SIG-M5 treated with dmso at 0.1 percent for 504 hours (cell line): ENCODE data around the gene RNF44.
"Not testable (repeated sequence)": the region's sequence is repeated elsewhere in the genome, so short reads cannot be mapped to it uniquely, and the experiment has no call there.

ENCODE experiments used
- DNase-seq: peaks from one replicate; lab custom pipeline; 2025; ENCODE audit not compliant: unreplicated experiment; lab: John Stamatoyannopoulos, UW

RNF44 gene

DNA sequence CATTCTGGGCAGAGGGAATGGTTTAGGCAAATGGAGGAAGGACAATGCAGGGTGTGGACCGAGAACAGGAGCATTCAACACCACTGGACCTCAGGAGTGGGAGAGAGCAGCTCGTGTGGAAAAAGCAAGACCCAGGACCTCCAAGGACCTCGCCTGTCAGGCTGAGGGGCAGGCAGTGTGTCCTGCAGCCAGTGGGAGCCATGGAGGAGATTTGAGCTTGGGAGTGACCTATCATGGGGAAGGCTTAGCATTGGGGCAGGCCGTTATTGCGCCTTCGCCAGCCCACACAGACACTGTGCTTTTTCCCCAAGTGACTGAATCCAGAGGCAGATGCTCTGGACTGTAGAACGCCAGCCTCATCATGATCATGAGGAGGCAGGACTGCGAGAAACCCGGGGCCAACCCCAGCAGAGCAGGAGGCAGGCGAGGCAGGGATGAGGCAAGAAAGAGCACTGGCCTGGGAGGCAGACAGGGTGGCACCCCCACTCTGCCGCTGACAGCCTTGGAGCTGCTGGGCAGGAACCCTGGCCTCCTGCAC lies 15.2 kb upstream of the RNF44 start:
- no peak for DNase-seq

DNA sequence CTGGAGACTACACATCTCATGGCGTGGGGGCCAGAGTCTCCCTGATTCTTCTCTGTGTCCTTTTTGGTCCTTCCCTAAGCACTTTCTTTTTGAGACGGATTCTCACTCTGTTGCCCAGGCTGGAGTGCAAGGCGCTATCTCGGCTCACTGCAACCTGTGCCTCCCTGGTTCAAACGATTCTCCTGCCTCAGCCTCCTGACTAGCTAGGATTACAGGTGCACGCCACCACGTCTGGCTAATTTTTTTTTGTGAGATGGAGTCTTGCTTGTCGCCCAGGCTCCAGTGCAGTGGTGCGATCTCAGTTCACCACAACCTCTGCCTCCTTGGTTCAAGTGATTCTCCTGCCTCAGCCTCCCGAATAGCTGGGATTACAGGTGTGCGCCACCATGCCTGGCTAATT lies 13.7 kb upstream of the RNF44 start:
- not testable (repeated sequence) for DNase-seq

DNA sequence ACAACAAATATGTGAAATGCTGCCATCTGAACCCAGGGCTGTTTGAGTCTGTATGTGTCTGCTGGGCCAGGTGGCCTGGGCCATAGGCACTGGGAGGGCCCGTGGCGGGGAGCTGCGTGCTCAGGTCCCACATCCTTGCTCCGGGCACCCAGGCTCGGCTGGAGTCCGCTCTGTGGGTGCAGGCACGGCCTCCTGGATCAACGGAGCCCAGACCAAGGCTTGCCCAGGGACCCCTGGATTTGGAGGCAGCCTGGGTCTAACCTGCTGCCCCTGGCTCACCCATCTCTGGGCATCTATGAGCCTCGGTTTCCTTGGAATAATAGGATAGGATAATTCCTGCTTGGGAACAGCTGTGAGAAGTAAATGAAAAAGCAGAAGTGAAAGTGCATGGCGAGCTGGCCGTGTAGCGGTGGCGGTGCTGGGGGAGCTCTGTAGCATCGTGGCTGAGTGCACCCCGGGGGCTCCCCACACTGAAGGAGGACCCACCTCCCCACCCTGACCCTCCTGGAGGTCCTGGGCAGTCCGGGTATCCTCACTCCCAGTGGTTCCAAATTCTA lies 13.2 kb upstream of the RNF44 start:
- peak; percentile 62 for DNase-seq

DNA sequence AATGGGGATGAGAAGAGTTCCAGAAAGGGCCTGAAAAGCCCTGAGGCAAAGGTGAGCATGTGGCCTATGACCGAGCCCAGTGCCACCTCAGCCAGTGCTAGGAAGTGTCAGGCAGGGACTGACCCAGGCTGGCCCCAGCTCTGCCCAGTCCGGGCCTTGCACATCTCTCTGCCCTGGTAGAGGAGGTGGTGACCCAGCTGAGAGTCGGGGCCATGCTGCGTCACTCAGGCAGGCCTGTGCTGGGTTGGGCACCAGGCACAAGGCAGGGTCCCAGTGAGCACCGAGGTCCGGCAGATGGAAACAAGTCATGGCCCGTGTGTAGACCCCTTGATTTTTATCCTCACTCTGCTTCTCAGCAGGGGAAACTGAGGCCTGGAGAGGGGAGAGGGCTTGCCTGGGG lies 12.7 kb upstream of the RNF44 start:
- DNase-seq = no peak

DNA sequence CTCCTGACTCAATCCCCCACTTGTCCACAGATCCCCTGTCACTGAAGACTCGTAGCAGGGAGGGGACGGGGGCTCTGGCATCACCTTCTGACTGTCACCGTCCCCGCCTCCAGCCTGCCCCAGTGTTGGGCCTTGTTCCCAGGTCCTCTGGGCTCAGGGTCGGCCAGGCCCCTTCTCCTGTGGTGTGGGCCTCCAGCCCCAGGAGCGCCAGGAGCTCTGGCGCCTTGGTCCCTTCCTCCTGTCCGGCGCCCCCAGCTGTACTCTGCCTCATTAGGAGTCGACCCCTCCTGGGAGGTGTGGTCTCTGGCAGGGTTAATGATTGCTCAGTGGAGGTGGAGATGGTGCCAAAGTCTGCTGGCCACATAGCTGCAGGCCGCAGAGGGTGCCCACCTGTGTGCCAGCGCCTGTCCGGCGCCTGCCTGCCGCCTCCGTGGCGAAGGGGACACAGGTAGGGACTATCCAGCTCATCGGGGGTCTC lies 11.8 kb upstream of the RNF44 start, which contains the start of gene CDHR2:
CDHR2 (plus strand) TSS at position 376 of the 478 bp plus-strand sequence. CDS start 16,011 bp downstream, outside the sequence.
- peak; percentile 44 for DNase-seq

DNA sequence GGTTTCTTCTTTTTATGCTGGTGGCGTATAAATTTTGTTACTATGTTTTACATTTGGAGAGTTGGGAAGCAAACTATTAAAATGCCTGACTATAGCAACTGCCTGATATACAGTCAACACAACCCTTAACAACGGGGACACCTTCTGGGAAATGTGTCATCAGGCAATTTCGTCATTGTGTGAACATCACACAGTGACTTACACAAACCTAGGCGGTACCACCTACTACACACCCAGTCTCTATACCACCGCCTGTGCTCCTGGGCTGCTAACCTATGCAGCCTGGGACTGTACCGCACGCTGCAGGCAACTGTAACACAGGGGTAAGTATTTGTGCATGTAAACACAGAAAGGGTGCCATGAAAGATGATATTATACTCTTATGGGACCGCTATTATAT lies 10.6 kb upstream of the RNF44 start:
- DNase-seq = peak; percentile 48

DNA sequence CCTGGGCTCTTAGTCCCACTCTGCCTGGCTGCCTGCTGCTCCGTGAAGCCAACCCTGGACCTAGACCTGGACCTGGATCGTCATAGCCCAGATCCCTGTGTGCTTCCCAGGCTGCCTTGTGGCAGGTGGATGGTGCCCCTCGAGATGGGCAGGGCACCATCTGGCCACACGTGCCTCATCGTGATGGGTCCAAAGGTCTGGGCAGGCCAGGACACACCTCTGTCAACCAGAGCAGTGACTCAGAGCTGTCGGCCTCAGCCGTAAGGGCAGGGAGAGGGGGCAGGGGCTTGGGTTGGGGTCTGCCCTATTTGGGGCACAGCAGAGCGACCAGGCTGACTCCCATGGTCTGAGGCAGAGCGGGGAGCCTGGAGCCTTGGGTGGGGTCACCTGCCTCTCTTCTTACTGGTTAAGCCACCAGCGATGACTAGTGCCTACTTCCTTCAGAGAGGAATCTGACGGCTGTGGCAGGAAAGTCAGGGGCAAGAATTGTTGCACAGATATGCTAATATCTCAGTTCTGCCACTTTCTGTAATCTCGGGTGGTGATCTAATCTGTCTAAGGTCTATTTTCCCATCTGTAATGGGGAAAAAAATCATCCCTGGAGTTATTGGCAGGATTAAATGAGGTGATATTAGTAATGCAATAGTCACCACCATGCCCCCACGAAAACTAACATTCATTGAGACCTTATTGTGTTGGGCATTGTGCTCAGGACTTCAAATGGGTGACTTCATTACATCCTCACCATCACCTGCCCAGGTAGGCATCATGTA lies 8.7 kb upstream of the RNF44 start:
- DNase-seq = no peak

DNA sequence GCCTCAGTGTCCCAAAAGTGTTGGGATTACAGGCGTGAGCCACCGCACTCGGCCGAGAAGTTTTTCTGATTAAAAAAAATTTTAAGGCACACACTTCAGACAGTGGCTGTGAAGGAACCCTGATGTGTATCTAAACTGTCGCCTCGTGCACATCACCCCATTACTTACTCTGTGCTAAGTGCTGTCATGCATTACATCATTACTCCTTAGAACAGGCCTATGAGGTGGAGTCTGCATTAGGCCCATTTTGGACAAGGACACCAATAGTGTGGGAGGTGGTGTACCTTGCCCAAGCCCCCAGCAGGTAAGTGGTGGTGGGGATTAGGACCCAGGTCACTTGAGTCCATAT lies 8.2 kb upstream of the RNF44 start:
- DNase-seq = no peak

DNA sequence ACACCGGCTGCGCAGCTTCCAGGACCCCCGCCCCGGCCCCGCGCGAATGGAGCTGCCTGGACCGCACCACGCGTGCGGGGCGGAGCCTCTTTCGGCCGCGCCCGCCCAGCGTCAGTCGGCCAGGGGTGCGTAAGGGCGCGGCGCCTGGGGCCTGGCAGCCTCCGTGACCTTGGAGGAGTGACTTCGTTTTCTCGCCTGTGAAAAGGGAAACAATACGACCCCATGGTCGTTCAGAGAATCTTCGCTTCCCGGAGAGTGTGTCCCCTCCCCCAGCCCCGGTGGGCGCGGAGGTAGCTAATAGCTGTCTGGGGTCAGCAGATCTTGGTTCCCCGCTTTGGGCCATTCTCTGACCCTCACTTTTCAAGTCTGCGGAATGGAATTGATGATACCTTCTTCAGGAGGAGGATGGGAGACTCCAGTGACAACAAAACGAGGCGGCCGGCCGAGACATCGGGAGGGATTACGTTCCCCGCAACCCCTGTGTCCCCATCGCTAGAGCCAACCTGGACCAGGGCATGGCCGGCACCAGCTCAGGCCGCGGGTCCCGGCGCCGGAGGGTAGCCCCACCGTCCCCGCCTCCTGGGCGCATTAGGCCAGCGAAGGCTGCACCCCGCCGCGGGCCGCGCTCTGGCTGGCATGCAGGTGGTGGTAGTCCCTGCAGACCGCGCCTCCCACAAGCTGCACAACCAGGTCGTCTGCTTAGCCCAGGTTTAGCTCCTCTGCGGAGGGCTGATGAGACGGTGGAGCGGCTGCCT lies 6.4 kb upstream of the RNF44 start:
- peak; percentile 79 for DNase-seq

DNA sequence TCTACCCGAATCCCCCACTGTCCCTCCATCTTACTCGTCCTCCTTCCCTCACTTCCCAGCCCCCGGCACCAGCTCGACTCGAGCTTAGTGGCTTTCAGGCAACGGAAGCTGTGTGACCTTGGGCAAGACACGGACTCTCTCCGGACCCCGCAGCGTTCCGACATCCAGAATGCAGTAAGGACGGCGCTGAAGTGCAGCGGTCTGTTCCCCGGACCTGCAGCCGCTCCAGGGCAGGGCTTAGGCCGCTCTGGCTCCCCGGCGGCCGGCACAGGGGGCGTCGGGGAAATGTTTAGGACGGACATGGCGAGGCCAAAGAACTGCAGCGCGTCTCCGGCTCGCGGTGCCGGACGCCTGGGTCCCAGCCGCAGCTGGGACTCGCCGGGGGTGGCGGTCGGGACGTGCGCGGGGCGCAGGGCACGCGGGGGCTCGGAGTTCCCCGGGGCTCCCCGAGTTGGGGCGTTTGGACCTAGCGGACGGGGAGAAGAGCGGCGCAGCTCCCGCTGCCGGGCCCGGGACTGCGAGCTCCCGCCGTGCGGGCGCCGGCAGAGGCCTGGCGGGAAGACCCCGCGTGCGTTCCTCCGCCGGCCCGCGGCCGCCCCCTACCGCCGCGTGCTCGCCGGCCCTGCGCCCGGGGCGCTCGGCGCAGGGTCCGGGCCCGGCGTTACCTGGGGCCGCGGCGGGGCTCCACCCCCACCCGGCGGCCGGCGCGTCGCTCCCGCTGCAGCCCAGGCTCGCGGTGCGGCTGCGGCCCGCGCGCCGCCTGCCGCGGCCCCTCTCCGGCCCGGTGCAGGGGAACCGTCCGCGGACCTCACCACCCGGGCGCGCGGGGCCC lies 5.6 kb upstream of the RNF44 start:
- no peak for DNase-seq

DNA sequence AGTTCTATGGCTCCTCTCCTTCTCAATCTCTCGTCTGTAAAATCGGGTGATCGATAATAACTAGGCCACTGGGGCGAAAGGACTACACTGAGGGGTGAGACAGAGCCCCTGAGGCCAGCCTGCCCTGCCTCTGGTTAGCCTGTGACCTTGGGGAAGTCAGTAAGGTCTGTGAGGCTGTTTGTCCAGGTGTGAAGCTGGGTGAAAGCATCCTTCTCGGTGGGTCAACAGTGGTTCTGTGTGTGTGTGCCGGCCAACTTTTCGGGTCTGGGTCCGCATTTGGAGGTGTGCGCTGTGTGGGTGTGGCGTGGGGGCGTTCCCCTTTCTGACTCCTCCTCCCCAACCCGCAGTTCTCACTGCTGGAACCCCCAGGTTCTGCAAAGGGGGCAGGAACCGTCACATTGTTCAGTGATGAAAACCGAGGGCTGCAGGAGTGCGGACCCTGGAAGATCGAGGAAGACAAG lies 5.0 kb upstream of the RNF44 start:
- peak; percentile 45 for DNase-seq

DNA sequence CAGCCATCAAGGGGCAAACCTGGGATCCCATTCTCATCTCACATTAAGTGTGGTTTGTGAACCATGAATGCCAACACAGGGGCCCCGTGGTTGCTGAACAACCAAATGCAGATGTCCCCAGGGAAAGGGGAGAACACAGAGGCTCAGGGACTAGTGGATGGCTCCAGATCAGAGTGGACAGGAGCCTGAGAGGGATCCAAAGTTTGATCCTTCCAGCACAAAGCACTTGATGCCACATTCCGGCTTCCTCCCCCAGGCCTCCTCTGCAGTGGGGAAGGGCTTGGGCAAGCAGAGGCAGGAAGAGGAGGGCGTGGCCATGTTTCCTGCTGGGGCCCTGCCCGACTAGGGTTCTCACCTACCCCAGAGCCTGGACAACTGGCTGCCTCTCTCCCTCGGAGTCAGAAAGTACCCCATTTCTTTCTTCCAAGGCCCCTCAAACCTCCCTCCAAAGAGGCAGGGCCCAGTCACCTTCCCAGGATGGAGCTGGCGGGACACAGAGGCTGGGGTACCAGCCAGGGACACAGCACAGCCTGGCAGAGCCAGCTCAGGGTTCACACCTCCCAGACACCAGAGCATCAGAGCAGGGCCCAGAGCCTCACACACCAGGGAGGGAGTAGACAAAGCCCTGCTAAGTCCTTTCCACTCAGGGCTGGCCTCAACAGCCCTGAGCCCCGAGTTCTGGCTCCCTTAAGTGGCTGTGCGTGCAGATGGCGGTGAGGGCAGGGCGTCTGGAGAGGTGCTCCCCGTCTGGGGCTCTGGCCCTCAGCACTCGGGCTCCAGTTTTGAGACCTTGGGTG lies 4.3 kb upstream of the RNF44 start:
- peak; percentile 84 for DNase-seq

DNA sequence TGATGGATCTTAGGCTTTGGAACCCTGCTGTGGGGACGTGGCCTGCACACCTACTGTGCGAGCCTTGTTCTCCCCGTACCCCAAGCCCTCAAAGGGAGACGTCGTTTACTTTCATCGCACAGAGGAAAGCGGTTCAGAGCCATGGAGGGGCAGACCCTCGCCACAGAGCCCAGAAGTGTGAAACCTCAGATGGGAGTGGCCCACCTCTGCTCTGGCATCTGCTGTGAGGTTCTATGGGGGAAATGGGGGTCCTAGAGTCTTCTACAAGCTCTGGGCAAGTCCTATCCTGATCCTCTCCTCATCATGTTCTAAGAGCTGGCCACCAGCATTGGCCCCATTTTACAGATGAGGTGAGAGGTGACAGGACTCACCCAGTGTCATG lies 3.7 kb upstream of the RNF44 start:
- no peak for DNase-seq

DNA sequence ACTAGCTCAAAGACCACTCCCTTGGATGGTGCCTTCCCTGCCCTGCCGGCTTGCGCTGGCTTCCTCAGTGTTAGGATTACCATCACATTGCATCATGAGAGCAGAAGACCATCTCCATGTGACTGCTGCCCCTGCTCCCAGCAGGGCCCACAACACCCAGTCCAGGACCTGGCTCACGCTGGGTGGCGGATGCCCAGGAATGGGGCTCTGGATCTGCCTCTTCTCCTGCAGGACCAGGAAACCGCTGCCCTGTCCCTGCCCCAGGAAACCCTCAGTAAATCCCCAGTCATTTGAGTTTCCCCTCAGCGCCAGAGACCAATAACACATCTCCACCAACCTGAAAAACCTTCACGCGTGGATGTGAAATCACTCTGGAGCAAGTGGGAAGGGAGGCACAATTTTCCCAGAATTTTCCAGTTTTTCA lies 3.3 kb upstream of the RNF44 start:
- no peak for DNase-seq

DNA sequence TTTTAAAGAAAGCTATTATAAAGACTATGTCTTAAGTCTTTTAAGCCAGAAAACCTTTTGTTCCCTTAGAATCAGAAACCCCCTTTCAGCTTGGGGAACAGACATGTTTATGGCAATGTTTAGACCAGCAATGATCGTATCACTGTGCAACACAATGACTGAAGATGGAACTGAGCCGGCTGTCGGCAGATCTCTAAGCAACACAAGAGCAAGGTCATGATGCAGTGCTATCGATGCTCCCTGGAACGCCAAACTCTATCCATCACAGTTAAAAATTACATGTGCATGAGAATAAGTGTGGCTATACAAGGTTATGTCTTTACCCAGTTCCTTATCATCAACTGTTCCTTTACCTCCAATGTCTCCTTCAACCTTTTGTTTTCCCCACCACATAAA lies 1.8 kb upstream of the RNF44 start:
- no peak for DNase-seq

DNA sequence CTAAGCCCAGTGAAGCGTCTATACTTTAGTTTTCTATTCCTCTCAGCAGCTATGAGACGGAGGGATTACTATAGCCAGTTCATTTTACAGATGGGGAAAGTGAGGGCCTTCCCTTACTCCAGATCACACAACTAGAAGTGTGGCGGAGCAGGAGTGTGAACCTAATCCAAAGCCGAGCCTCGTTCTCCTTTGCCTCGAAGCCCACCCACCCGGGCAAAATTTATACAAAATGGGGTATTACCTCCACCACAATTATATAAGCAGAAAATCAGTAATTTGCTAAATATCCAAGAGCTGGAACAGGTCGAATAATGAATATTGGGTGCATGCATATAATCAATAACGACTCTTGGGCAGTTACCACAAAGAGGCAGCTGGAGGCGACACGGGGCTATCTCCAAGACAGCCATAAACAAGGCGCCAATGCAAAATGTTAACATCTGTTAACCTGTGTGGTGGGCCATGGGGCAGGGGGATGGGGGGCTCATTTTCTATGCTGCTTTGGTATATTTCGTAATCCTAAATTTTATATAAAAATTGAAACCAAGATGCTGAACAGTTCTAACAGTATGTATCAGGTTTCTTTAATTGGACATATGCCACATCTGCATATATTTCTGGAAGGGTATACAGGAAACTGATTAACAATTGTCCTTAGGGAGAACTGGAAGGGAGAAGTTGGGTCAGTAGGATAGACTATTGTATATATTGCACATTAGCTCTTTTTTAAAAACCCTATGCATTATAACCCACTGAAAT lies 1.2 kb upstream of the RNF44 start:
- no peak for DNase-seq

DNA sequence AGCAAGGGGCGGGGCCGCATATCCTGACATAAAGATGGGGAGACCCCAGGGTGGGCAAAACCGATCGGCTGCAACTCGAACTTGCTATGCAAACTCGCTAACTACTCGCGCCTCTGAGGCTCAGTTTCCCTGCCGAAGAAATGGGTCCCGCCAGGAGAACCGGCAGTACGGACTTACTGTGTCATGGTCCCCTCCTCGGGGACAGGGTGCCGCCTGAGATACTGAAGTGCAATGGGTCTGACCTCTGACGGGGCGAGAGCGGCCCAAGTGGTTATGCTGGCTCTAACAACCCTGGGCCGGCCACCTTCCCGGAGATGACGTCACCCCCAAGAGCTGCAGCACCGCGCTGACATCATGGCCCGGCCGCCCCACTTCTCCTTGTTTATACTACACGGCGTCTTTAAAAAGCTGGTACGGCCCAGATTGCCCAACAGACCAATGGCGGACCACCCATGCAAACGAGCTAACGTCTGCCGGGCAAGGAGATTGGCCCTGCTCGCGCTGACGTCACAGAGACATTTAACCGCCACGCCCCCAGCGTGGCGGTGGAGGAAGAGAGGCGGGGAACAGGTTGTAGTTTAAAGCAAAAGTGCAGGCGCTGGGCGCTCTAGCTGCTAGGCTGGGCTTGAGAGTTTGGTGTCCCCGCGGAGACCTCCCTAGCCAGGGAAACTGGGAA lies 490 bp upstream of the RNF44 start:
- peak; percentile 100 for DNase-seq

DNA sequence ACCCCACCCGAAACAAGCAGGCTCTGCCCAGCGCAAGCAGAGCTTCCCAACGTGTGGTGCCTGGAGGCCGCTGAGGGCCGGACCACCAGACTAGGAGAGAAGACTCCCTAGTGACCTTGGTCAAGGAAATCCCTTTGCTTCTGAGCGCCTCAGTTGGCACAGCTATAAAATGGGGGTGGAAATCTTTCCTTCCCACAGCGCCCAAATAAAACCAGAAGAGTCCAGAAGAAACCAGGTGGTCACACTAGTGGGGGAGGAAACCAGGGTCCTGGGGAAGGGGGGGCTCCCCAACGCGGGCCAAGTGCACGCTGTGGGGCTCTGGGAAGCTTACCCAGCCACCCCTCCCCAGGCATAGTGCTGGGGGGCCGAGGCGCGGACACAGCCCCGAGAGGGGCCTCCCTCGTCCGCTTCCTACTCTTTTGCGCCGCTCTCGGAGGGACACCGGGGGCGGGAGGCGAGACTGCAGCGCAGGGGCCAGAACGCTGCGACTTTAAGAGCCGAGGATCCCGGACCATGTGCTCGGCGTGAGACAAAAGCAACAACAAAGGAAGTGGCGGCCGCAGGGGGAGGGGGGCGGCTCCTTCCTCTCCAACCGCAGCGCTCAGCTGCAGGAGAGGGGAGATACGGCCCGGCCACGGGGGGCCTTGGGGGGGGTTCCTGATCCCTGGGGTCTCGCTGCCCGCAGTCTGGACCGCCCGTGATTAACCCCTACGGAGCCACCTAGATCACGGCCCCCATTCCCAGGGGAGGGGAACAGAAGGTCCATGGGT lies 885 bp downstream of the RNF44 start:
- peak; percentile 83 for DNase-seq
